Measurements from ENCODE around the gene ELL2. TPM values are rescaled to one million over a fixed set of nuclear protein-coding genes. Genes with fewer than 3 reads are reported as not detected.

Gene ELL2
- total and polyA plus RNA-seq, 2 of the 13 experiments (the other 11 are each of a cell fraction or from before 2014, with no cell fraction given): 78.9 to 97.1 TPM

- TF ChIP-seq AKNA (CRISPR knock-in tag; IDR thresholded peaks at IDR 0.05; ENCODE audit: borderline replicate concordance): no peak
- 0 out of 2 replicates have a peak, but pooled peaks have one; percentile 47 for TF ChIP-seq MLX (CRISPR knock-in tag; IDR thresholded peaks at IDR 0.05)
- no peak for TF ChIP-seq NFE2 (CRISPR knock-in tag; IDR thresholded peaks at IDR 0.05)
- no peak for TF ChIP-seq POLR2A (IDR thresholded peaks at IDR 0.05; ENCODE audit: insufficient read depth in 1 of 2, low read depth in 2 of 2, low read length in 2 of 2)
- no peak for TF ChIP-seq MAFG (CRISPR knock-in tag; IDR thresholded peaks at IDR 0.05)
- peak; percentile 73 for TF ChIP-seq ZBTB43 (CRISPR knock-in tag; conservative IDR thresholded peaks at IDR 0.05)
- no peak for TF ChIP-seq DZIP1 (CRISPR knock-in tag; IDR thresholded peaks at IDR 0.05)
- peak in 1 of 2 experiments; percentile 79; a peak in 2 of 4 replicates for TF ChIP-seq EP300 (IDR thresholded peaks at IDR 0.05; ENCODE audit: low read depth in 2 of 2, low read length in 2 of 2)
- TF ChIP-seq EP300 (CRISPR knock-in tag; IDR thresholded peaks at IDR 0.05; ENCODE audit: borderline replicate concordance): no peak; the same call in 1 of the 2 replicates
- no peak for TF ChIP-seq ZNF441 (CRISPR knock-in tag; IDR thresholded peaks at IDR 0.05; ENCODE audit: borderline replicate concordance)
- no peak for TF ChIP-seq TSC22D2 (CRISPR knock-in tag; IDR thresholded peaks at IDR 0.05; ENCODE audit: borderline replicate concordance)
- TF ChIP-seq CENPT (CRISPR knock-in tag; IDR thresholded peaks at IDR 0.05; ENCODE audit: low read depth): no peak
- TF ChIP-seq SP5 (CRISPR knock-in tag; IDR thresholded peaks at IDR 0.05; ENCODE audit: borderline replicate concordance, low read depth): no peak
- TF ChIP-seq MIXL1 (CRISPR knock-in tag; IDR thresholded peaks at IDR 0.05): peak; percentile 62; the same call in 1 of the 2 replicates
- TF ChIP-seq TARDBP (CRISPR knock-in tag; IDR thresholded peaks at IDR 0.05): 0 out of 2 replicates have a peak, but pooled peaks have one; percentile 27
- TF ChIP-seq CAMTA2 (CRISPR knock-in tag; IDR thresholded peaks at IDR 0.05; ENCODE audit: borderline replicate concordance): no peak
- TF ChIP-seq PAX8 (CRISPR knock-in tag; IDR thresholded peaks at IDR 0.05; ENCODE audit: borderline replicate concordance): no peak
- TF ChIP-seq ZNF549 (CRISPR knock-in tag; IDR thresholded peaks at IDR 0.05): no peak
- no peak for TF ChIP-seq GATA4 (IDR thresholded peaks at IDR 0.05; ENCODE audit: borderline replicate concordance, low read depth)
- no peak for TF ChIP-seq SP1 (IDR thresholded peaks at IDR 0.05)
- TF ChIP-seq SP1 (CRISPR knock-in tag; IDR thresholded peaks at IDR 0.05): no peak
- TF ChIP-seq FOXK1 (CRISPR knock-in tag; IDR thresholded peaks at IDR 0.05; ENCODE audit: borderline replicate concordance, low read depth): peak; percentile 44; the same call in 1 of the 2 replicates
- TF ChIP-seq SIN3B (IDR thresholded peaks at IDR 0.05; ENCODE audit: low read length): no peak
- peak; percentile 23 for TF ChIP-seq TCF7 (IDR thresholded peaks at IDR 0.05; ENCODE audit: low read depth)
Measured at GRCh38 chr5:95988877-95989276, 27.2 kb upstream of the ELL2 start (continued).

Measured in HepG2 (cell line).